ENCODE results near the gene ZNF699.
"Not testable (repeated sequence)": the region's sequence is repeated elsewhere in the genome, so short reads cannot be mapped to it uniquely, and the experiment has no call there.

ZNF699 gene

DNA sequence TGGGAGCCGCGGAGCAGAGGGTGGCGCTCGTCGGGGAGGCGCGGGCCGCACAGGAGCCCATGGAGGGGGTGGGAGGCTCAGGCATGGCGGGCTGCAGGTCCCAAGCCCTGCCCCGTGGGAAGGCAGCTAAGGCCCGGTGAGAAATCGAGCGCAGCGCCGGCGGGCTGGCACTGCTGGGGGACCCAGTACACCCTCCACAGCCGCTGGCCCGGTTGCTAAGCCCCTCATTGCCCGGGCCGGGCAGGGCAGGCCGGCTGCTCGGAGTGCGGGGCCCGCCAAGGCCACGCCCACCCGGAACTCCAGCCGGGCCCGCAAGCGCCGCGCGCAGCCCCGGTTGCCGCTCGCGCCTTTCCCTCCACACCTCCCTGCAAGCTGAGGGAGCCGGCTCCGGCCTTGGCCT is 26.2 kb downstream of the ZNF699 start:
- not testable (repeated sequence) for DNase-seq

DNA sequence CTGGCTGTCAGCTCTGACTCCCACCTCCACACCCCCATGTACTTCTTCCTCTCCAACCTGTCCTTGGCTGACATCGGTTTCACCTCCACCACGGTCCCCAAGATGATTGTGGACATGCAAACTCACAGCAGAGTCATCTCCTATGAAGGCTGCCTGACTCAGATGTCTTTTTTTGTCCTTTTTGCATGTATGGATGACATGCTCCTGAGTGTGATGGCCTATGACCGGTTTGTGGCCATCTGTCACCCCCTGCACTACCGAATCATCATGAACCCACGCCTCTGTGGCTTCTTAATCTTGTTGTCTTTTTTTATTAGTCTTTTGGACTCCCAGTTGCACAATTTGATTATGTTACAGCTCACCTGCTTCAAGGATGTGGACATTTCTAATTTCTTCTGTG is 58.4 kb downstream of the ZNF699 start:
- no peak for DNase-seq

DNA sequence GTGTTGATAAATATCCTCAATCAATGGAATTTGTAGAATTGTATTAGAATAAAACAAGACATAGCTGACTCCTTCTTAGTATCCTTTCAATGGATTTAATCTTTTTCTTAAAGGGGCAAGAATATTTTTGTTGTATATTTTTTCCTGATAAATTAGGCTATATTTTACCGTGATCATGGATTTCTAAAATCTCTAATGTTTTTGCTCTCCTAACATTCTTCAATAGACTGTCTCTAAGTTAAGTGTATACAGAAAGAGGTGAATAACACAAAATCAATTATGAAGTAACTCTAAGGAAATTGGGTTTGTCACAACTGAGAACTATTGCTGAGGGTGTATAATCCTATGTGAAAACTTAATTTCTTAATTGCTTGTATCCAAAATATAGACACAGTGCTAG is 59.0 kb downstream of the ZNF699 start, which contains the start of gene OR7E24:
Gene OR7E24, plus strand, starts transcription at position 301 of the 400 bp plus-strand sequence. CDS start 114 bp downstream, outside the sequence.
- DNase-seq: no peak

Measured in islet precursor cell (in vitro differentiated cells).